VCaP (cell line): Measurements from ENCODE around the gene PACSIN2.
"Not testable (repeated sequence)": the region's sequence is repeated elsewhere in the genome, so short reads cannot be mapped to it uniquely, and the experiment has no call there.

ENCODE experiments used
- H3K27ac ChIP-seq: fragments of 450-650 bp; 2 replicates; pipeline ENCODE4 v1.5.1; 2017
- CTCF ChIP-seq: fragments of 450-650 bp; conservative IDR thresholded peaks from 2 replicates; pipeline ENCODE4 v1.5.1; 2017; ENCODE audit warnings: mild to moderate bottlenecking, moderate library complexity

The PACSIN2 gene

GRCh38 chr22:42920101-42920820 lies 94.7 kb downstream of the PACSIN2 start:
- H3K27ac ChIP-seq: no peak overlapping the region
- TF ChIP-seq CTCF: no peak

GRCh38 chr22:42919199-42919598 lies 95.8 kb downstream of the PACSIN2 start:
- no peak overlapping the region for H3K27ac ChIP-seq
- TF ChIP-seq CTCF: no peak

- no peak for TF ChIP-seq CTCF
- H3K27ac ChIP-seq: no peak overlapping the region
Measured at GRCh38 chr22:42918500-42918899, 96.4 kb downstream of the PACSIN2 start.

GRCh38 chr22:42917358-42917757 lies 97.6 kb downstream of the PACSIN2 start:
- not testable (repeated sequence) for H3K27ac ChIP-seq

- TF ChIP-seq CTCF: no peak
- no peak overlapping the region for H3K27ac ChIP-seq
Measured at GRCh38 chr22:42915980-42916765, 98.8 kb downstream of the PACSIN2 start.

GRCh38 chr22:42914511-42915076 lies 100.4 kb downstream of the PACSIN2 start:
- TF ChIP-seq CTCF: no peak
- no peak overlapping the region for H3K27ac ChIP-seq

GRCh38 chr22:42913874-42914510 lies 101.0 kb downstream of the PACSIN2 start:
- no peak for TF ChIP-seq CTCF

More at GRCh38 chr22:42913874-42914510, 101.0 kb downstream of the PACSIN2 start:
- H3K27ac ChIP-seq: no peak overlapping the region
